Spleen (tissue), 7 donors: ENCODE measurements around the gene FAM200B.

Experiments used
- POLR2A ChIP-seq, 3 donors: fragments of 450-650 bp; IDR thresholded peaks; one replicate each; pipeline ENCODE4 v1.5.1; 2017; ENCODE audit warnings: antibody characterized with exemption in 3 of 3, mild to moderate bottlenecking in 1 of 3
- POLR2AphosphoS5 ChIP-seq, 3 donors: sonication (generic); formaldehyde crosslinking; IDR thresholded peaks; one replicate each; pipeline ENCODE4 v1.5.1; 2017; ENCODE audit warnings: antibody characterized with exemption in 3 of 3
- TF ChIP-seq, protein P1 (sequence below), 11 experiments: fragments of 200-600 bp in 7 of 11; fragments of 450-650 bp in 4 of 11; sonication (generic) in 4 of 11; IDR thresholded peaks in 8 of 11; conservative IDR thresholded peaks in 3 of 11; 1 replicate in 7 of 11; 2 replicates in 4 of 11; pipeline versions ENCODE4 v1.4.0 to v1.8.0; 2016 to 2021; ENCODE audit warnings: antibody characterized with exemption in 11 of 11, inconsistent platforms in 4 of 11, mild to moderate bottlenecking in 1 of 11
- donor health status: DM: no; HTN: no; CAD: no; lungs with moderate emphysema.
- donor health status: DM: no; HTN: no; CAD: no.
- donor health status: DM: no; HTN: no; CAD: no.

DNA sequence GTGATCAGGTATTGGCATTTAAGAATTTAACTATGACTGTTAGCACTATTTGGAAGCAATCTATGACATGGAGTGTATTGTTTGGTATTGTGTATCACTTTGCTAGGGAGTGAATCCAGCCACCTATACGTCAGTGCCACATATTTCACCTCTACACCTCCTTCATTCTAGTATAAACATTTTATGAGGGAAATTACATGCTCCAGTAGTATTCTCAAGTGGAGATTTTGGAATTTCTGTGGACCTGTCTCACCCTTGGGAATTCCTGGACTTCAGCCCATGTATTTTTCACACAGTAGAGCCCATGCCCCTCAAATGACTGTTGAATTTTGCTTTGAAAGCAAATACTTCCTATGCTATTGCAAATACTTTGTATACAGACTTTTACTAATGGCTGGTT, 32.5 kb downstream of the FAM200B start:
- TF ChIP-seq, protein P1, sequence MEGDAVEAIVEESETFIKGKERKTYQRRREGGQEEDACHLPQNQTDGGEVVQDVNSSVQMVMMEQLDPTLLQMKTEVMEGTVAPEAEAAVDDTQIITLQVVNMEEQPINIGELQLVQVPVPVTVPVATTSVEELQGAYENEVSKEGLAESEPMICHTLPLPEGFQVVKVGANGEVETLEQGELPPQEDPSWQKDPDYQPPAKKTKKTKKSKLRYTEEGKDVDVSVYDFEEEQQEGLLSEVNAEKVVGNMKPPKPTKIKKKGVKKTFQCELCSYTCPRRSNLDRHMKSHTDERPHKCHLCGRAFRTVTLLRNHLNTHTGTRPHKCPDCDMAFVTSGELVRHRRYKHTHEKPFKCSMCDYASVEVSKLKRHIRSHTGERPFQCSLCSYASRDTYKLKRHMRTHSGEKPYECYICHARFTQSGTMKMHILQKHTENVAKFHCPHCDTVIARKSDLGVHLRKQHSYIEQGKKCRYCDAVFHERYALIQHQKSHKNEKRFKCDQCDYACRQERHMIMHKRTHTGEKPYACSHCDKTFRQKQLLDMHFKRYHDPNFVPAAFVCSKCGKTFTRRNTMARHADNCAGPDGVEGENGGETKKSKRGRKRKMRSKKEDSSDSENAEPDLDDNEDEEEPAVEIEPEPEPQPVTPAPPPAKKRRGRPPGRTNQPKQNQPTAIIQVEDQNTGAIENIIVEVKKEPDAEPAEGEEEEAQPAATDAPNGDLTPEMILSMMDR (IDR thresholded peaks at IDR 0.05 in 8 of 11, conservative IDR thresholded peaks at IDR 0.05 in 3 of 11): no peak
- TF ChIP-seq POLR2A (IDR thresholded peaks at IDR 0.05) (no peak), POLR2AphosphoS5 (IDR thresholded peaks at IDR 0.05) (no peak)
